Endothelial cell of umbilical vein (primary cell): ENCODE results near the gene TMC3.

Experiments used
- CTCF ChIP-seq, 2 donors: IDR thresholded peaks; 1 replicate in 1 of 2; 2 replicates in 1 of 2; pipeline ENCODE4 v1.5.1; 2011; ENCODE audit warnings: low read length in 2 of 2, mild to moderate bottlenecking in 2 of 2, moderate library complexity in 2 of 2, control low read depth in 1 of 2, inconsistent platforms in 1 of 2, low read depth in 1 of 2; ENCODE audit not compliant: insufficient read depth in 1 of 2; ENCODE audit errors: extremely low read depth in 1 of 2
- EZH2 ChIP-seq: IDR thresholded peaks from 2 replicates; pipeline ENCODE4 v1.6.1; 2012; ENCODE audit warnings: borderline replicate concordance, low read depth, mild to moderate bottlenecking, moderate library complexity, low read length, inconsistent platforms; ENCODE audit not compliant: severe bottlenecking
- FOS ChIP-seq: IDR thresholded peaks from 2 replicates; pipeline ENCODE4 v1.6.1; 2011; ENCODE audit warnings: mild to moderate bottlenecking, low read length, moderate library complexity, borderline replicate concordance; ENCODE audit not compliant: insufficient read depth
- POLR2A ChIP-seq: IDR thresholded peaks from 2 replicates; pipeline ENCODE4 v1.6.1; 2012; ENCODE audit warnings: low read depth, mild to moderate bottlenecking, control low read depth, low read length
- POLR2AphosphoS5 ChIP-seq: IDR thresholded peaks from 2 replicates; pipeline ENCODE4 v1.6.1; 2012; ENCODE audit warnings: low read depth, mild to moderate bottlenecking, control low read depth, low read length, moderate library complexity; ENCODE audit not compliant: insufficient read depth

GRCh38 chr15:81294516-81294880, 79.5 kb downstream of the TMC3 start:
- TF ChIP-seq POLR2A: no peak
- TF ChIP-seq POLR2AphosphoS5: no peak
- TF ChIP-seq CTCF (IDR thresholded peaks at IDR 0.05; ENCODE audit: extremely low read depth in 1 of 2, insufficient read depth in 1 of 2, low read depth in 1 of 2, low read length in 2 of 2): no peak
- TF ChIP-seq EZH2: no peak
- TF ChIP-seq FOS: no peak
